Stimulated activated CD4-positive, alpha-beta T cell treated with anti-CD3 and anti-CD28 coated beads, Interleukin-2, amount 100 ng/mL, for 48 hours (primary cell): ENCODE results near the gene ZBTB46.

Experiments used
- DNase-seq, 2 donors: peaks; one replicate each; pipeline ENCODE4 v3.0.0-alpha.2; 2020

The ZBTB46 gene

GRCh38 chr20:63836458-63837344 lies 5.6 kb upstream of the ZBTB46 start:
- no peak for DNase-seq

- no peak for DNase-seq
These were observed 4.2 kb upstream of the ZBTB46 start for GRCh38 chr20:63835021-63835858.

GRCh38 chr20:63834491-63834880 lies 3.4 kb upstream of the ZBTB46 start:
- DNase-seq, result no peak

GRCh38 chr20:63833776-63834490 lies 2.9 kb upstream of the ZBTB46 start:
- no peak for DNase-seq

GRCh38 chr20:63831993-63832686 lies 1.1 kb upstream of the ZBTB46 start:
- DNase-seq, result no peak

- no peak for DNase-seq
These were observed 555 bp upstream of the ZBTB46 start for GRCh38 chr20:63831646-63831992.

- no peak for DNase-seq
These were observed 874 bp downstream of the ZBTB46 start for GRCh38 chr20:63829945-63830835.

- no peak for DNase-seq
These were observed 1.5 kb downstream of the ZBTB46 start for GRCh38 chr20:63829603-63829944.

- no peak for DNase-seq
These were observed 2.1 kb downstream of the ZBTB46 start for GRCh38 chr20:63828951-63829350.

- DNase-seq, result no peak
These were observed 2.5 kb downstream of the ZBTB46 start for GRCh38 chr20:63828545-63828944.

GRCh38 chr20:63828124-63828523 lies 2.9 kb downstream of the ZBTB46 start:
- no peak for DNase-seq

- DNase-seq, result no peak
These were observed 4.3 kb downstream of the ZBTB46 start for GRCh38 chr20:63826753-63827152.

GRCh38 chr20:63825331-63826118 lies 5.5 kb downstream of the ZBTB46 start:
- no peak for DNase-seq

GRCh38 chr20:63823691-63824311 lies 7.3 kb downstream of the ZBTB46 start:
- no peak for DNase-seq

- DNase-seq, result no peak
These were observed 8.8 kb downstream of the ZBTB46 start for GRCh38 chr20:63822276-63822696.

- DNase-seq, result no peak
These were observed 9.3 kb downstream of the ZBTB46 start for GRCh38 chr20:63821811-63822210.

GRCh38 chr20:63819224-63819921 lies 11.7 kb downstream of the ZBTB46 start:
- DNase-seq, result no peak

- DNase-seq, result no peak
These were observed 15.3 kb downstream of the ZBTB46 start for GRCh38 chr20:63815615-63816253.

- no peak for DNase-seq
These were observed 16.0 kb downstream of the ZBTB46 start for GRCh38 chr20:63814891-63815614.
